ENCODE measurements around the gene ATP11C. TPM values are rescaled to one million over a fixed set of nuclear protein-coding genes. Genes with fewer than 3 reads are reported as not detected.

The ATP11C gene
- total RNA-seq, 2 experiments from 2014 or later: 15.2 to 18.2 TPM

GRCh38 chrX:139914421-139914820 lies 18.4 kb downstream of the ATP11C start:
- no peak for DNase-seq
- Histone ChIP-seq H3K27ac (ENCODE audit: low read depth in 1 of 2, low read length in 2 of 2) (no peak overlapping the region), H3K4me3 (ENCODE audit: low read length) (no peak overlapping the region), H3K4me1 (ENCODE audit: insufficient read depth, low read length) (no peaks in the 10 kb centered on the region), H3K9me3 (ENCODE audit: control insufficient read depth in 1 of 2, insufficient read depth in 1 of 2, low read length in 2 of 2) (no peaks in the 10 kb centered on the region), H3K36me3 (ENCODE audit: insufficient read depth, low read length) (no peaks in the 10 kb centered on the region), H3K27me3 (ENCODE audit: control insufficient read depth in 1 of 2, insufficient read depth in 2 of 2, low read length in 2 of 2) (no peaks in the 10 kb centered on the region)
- no peak overlapping the region for H3K4me3 Mint-ChIP-seq
- H3K27me3 Mint-ChIP-seq: no peaks in the 10 kb centered on the region
- intact Hi-C loops (cut with DNase I, micrococcal nuclease): no loop called here
- no peak overlapping the region for H3K27ac Mint-ChIP-seq
- CTCF ChIA-PET: no interaction called here
- H3K9me3 Mint-ChIP-seq: no peaks in the 10 kb centered on the region
- no peak for ATAC-seq (ENCODE audit: poor library complexity)
- POLR2A ChIA-PET: no interaction called here
- no peak for TF ChIP-seq CTCF (IDR thresholded peaks at IDR 0.05)
- no peaks in the 10 kb centered on the region for H3K36me3 Mint-ChIP-seq (ENCODE audit: low read depth)
- H3K4me1 Mint-ChIP-seq (ENCODE audit: low read depth): peaks cover 27% of the 10 kb centered on the region

- CTCF ChIA-PET: no interaction called here
- H3K4me3 Mint-ChIP-seq: no peak overlapping the region
- Histone ChIP-seq H3K9me3 (ENCODE audit: control insufficient read depth in 1 of 2, insufficient read depth in 1 of 2, low read length in 2 of 2) (no peaks in the 10 kb centered on the region), H3K4me1 (ENCODE audit: insufficient read depth, low read length) (no peaks in the 10 kb centered on the region), H3K27ac (ENCODE audit: low read depth in 1 of 2, low read length in 2 of 2) (no peak overlapping the region), H3K4me3 (ENCODE audit: low read length) (no peak overlapping the region), H3K27me3 (ENCODE audit: control insufficient read depth in 1 of 2, insufficient read depth in 2 of 2, low read length in 2 of 2) (no peaks in the 10 kb centered on the region), H3K36me3 (ENCODE audit: insufficient read depth, low read length) (no peaks in the 10 kb centered on the region)
- peaks cover 53% of the 10 kb centered on the region for H3K4me1 Mint-ChIP-seq (ENCODE audit: low read depth)
- ATAC-seq (ENCODE audit: poor library complexity): no peak
- H3K27me3 Mint-ChIP-seq: no peaks in the 10 kb centered on the region
- no peak for DNase-seq
- no peak for TF ChIP-seq CTCF (IDR thresholded peaks at IDR 0.05)
- no peak overlapping the region for H3K27ac Mint-ChIP-seq
- no peaks in the 10 kb centered on the region for H3K9me3 Mint-ChIP-seq
- H3K36me3 Mint-ChIP-seq (ENCODE audit: low read depth): peaks cover 2% of the 10 kb centered on the region
- POLR2A ChIA-PET: no interaction called here
- intact Hi-C loops (cut with DNase I, micrococcal nuclease): no loop called here
Observed at GRCh38 chrX:139909712-139910111, 23.1 kb downstream of the ATP11C start.

GRCh38 chrX:139907078-139907477 lies 25.8 kb downstream of the ATP11C start:
- Mint-ChIP-seq H3K4me3 (no peak overlapping the region), H3K4me1 (ENCODE audit: low read depth) (peaks cover 50% of the 10 kb centered on the region), H3K27ac (no peak overlapping the region), H3K9me3 (no peaks in the 10 kb centered on the region), H3K36me3 (ENCODE audit: low read depth) (peaks cover 5% of the 10 kb centered on the region), H3K27me3 (no peaks in the 10 kb centered on the region)
- Histone ChIP-seq H3K27ac (ENCODE audit: low read depth in 1 of 2, low read length in 2 of 2) (no peak overlapping the region), H3K36me3 (ENCODE audit: insufficient read depth, low read length) (no peaks in the 10 kb centered on the region), H3K4me3 (ENCODE audit: low read length) (no peak overlapping the region), H3K9me3 (ENCODE audit: control insufficient read depth in 1 of 2, insufficient read depth in 1 of 2, low read length in 2 of 2) (no peaks in the 10 kb centered on the region), H3K27me3 (ENCODE audit: control insufficient read depth in 1 of 2, insufficient read depth in 2 of 2, low read length in 2 of 2) (no peaks in the 10 kb centered on the region), H3K4me1 (ENCODE audit: insufficient read depth, low read length) (no peaks in the 10 kb centered on the region)
- ATAC-seq (ENCODE audit: poor library complexity): no peak
- no peak for TF ChIP-seq CTCF (IDR thresholded peaks at IDR 0.05)
- CTCF ChIA-PET: no interaction called here
- POLR2A ChIA-PET: no interaction called here
- no peak for DNase-seq
- intact Hi-C loops (cut with DNase I, micrococcal nuclease): no loop called here
